C4-2B (cell line): ENCODE data around the gene NEU2.

Experiments used
- H3K27ac ChIP-seq: fragments of 450-650 bp; 2 replicates; pipeline ENCODE4 v1.5.1; 2017
- ZFX ChIP-seq: fragments of 450-650 bp; IDR thresholded peaks from 2 replicates; pipeline ENCODE4 v1.6.1; 2017
- TF ChIP-seq, protein P1 (sequence below): fragments of 450-650 bp; conservative IDR thresholded peaks from 2 replicates; pipeline ENCODE4 v1.5.1; 2017; ENCODE audit warnings: mild to moderate bottlenecking

NEU2 gene

DNA sequence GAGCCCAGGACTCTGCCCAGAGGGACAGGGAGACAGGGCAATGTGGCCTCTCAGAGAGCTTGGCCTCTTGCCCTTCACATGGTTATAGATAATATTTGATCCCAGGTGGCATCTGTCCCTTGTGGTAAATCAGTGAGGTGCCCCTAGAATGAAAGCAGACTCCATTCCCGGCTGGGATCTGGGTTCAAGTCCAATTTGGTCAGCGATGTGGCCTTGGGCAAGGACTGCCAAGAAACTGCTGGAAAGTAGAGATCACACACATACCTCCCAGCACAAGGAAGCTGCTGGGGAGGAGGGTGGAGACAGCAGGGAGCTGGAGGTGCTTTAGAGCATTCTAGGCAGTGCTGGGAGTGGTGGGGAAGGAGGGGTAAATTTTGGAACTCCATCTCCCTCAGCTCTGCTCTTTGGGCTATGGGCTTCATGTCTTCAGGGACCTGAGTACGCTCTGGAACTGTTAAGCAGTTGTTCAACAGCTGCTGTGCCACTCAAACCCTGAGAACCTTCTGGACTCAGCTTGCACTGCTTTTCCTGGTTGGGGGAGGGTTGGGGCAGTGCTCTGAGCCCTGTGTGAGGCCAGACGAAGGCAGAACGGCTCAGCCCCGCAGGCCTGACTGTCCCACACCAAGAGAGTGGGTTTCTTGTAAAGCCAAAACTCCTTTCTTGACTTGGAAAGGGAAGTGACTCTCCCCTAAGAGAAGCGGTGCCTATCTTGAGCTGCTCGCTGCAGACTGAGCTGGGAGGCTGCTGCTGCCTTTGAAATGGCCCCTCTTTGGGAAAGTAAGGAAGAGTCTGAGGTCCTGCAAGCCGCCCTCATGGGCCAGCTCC lies 50.7 kb downstream of the NEU2 start:
- TF ChIP-seq, protein P1, sequence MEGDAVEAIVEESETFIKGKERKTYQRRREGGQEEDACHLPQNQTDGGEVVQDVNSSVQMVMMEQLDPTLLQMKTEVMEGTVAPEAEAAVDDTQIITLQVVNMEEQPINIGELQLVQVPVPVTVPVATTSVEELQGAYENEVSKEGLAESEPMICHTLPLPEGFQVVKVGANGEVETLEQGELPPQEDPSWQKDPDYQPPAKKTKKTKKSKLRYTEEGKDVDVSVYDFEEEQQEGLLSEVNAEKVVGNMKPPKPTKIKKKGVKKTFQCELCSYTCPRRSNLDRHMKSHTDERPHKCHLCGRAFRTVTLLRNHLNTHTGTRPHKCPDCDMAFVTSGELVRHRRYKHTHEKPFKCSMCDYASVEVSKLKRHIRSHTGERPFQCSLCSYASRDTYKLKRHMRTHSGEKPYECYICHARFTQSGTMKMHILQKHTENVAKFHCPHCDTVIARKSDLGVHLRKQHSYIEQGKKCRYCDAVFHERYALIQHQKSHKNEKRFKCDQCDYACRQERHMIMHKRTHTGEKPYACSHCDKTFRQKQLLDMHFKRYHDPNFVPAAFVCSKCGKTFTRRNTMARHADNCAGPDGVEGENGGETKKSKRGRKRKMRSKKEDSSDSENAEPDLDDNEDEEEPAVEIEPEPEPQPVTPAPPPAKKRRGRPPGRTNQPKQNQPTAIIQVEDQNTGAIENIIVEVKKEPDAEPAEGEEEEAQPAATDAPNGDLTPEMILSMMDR, result no peak
- no peak for TF ChIP-seq ZFX
- no peak overlapping the region for H3K27ac ChIP-seq

DNA sequence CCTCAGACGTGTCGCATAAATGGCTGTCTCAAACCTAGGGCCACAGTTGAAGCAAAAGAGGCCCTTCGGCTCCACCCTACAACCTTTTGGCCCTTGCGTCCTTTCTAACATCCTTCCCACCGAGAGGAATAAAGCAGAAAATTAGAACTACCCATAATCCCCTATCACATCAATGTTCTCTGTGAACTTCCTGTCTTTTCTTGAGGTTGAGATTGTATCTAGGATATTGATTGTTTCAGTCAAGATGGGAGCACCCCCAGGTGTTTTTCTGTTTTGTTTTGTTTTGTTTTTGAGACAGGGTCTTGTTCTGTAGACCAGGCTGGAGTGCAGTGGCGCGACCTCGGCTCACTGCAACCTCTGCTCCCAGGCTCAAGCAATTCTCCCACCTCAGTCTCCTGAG lies 51.3 kb downstream of the NEU2 start:
- TF ChIP-seq, protein P1, result no peak
- TF ChIP-seq ZFX, result no peak
- H3K27ac ChIP-seq, result no peak overlapping the region

DNA sequence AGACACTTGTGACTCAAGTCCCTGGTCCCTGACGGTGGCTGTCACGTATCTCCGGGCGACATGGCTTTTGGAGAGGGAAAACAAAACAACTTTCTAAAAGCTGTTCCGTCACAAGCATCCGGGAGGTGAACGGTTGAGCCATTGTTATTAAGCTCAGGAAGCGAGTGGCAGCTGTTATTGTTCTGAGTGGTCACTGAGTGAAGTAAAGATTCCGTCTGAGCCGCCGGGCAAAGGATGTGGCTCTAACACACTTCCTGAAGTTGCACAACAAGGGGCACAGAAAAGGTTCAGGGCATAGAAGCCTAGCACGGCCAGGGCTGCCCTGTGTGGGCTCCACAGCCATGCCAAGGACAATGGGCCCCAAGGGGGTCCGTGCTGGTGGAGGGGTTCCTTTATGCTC lies 52.0 kb downstream of the NEU2 start:
- TF ChIP-seq, protein P1, result no peak
- no peak for TF ChIP-seq ZFX
- H3K27ac ChIP-seq, result no peak overlapping the region
